Lower leg skin (tissue), 4 donors: Measurements from ENCODE around the gene ZNF385B. TPM values are rescaled to one million over a fixed set of nuclear protein-coding genes. Genes with fewer than 3 reads are reported as not detected.
A peak's percentile ranks its signal among the peaks of the same experiment; 100 is the strongest.

Experiments used
- DNase-seq, 2 donors: peaks; one replicate each; pipeline ENCODE4 v3.0.0-alpha.2; 2019; ENCODE audit warnings: low spot score in 2 of 2
- H3K4me3 ChIP-seq: fragments of 200-600 bp; sonication (generic); 2 replicates; pipeline ENCODE4 v1.5.1; 2017; ENCODE audit warnings: mild to moderate bottlenecking, low read depth; ENCODE audit not compliant: poor library complexity, severe bottlenecking
- CTCF ChIP-seq, 3 donors: fragments of 450-650 bp; IDR thresholded peaks; one replicate each; pipeline ENCODE4 v1.5.1; 2016; ENCODE audit warnings: antibody characterized with exemption in 3 of 3, mild to moderate bottlenecking in 3 of 3, moderate library complexity in 2 of 3
- POLR2A ChIP-seq, 2 donors: fragments of 450-650 bp; IDR thresholded peaks; one replicate each; pipeline ENCODE4 v1.6.1; 2016 to 2017; ENCODE audit warnings: antibody characterized with exemption in 2 of 2, mild to moderate bottlenecking in 1 of 2, moderate library complexity in 1 of 2
- WGBS, 2 donors: methylation state at CpG; one replicate each; pipeline ENCODE4 v1.1.5; 2018; 5-methylcytosine and 5-hydroxymethylcytosine counted together
- intact Hi-C: fragments of 100-400 bp; cut with DNase I; formaldehyde crosslinking; loops from one replicate; pipeline ENCODE4 v1.15.0; 2023; ENCODE audit warnings: low total_unique reads
- total RNA-seq, 4 donors: library from RNA; depleted of rRNA; stranded (reverse); fragments of >200 nt; gene quantifications; one replicate each; pipeline ENCODE4 v1.1.0, GENCODE V29; 2016

ZNF385B gene
- total RNA-seq, 4 donors from 2014 or later = 0.97 to 1.4 TPM; not detected in 2

DNA sequence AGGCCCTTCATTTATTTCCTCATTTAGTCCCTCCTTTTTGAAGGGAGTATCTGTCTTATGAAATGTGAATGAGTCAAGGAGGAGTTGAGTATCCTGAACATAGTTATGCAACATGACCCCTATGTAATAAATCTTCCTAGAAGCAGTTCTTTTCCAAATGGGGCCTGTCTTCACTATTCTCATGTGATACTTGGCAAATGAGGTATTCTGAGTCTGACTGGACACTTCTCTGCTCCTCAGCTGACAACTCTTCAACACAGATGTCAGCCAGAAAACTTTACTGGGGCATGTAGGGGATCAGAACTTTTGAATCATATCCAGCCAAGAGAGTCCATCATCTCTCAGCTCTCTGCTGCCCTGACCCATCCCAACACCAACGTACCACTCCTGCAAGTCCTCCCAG is 291.6 kb downstream of the ZNF385B start:
- intact Hi-C loops = no loop called here
- DNase-seq = peak in 1 of 2 donors; percentile 28
- TF ChIP-seq POLR2A (IDR thresholded peaks at IDR 0.05) = no peak
- TF ChIP-seq CTCF (IDR thresholded peaks at IDR 0.05) = no peak
- WGBS, 2 donors = 50 to 65% methylated on average over 1 of the region's 1 CpG
- H3K4me3 ChIP-seq = no peak overlapping the region

DNA sequence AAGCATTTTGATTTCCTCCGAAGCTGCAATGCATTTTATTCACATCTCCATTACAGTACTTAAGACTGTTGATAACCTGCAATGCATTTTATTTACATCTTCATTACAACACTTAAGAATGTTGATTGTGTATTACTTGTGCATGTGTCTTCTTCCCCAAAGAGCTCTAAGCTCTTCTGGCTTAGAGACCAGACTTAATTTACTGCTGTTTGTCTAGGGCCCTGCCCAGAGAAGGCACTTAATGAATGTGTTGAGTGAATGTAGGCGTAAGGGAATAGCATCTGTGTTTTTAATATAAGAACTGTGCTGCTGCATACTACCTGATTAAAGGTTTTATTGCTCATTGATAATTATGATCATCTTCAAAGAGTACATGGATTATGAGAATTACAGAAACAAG is 295.6 kb downstream of the ZNF385B start:
- DNase-seq = no peak
- intact Hi-C loops = no loop called here
- H3K4me3 ChIP-seq = no peak overlapping the region
- 42 to 63% methylated on average over 2 of the region's 2 CpGs for WGBS, 2 donors
- no peak for TF ChIP-seq POLR2A (IDR thresholded peaks at IDR 0.05)
- TF ChIP-seq CTCF (IDR thresholded peaks at IDR 0.05) = no peak

DNA sequence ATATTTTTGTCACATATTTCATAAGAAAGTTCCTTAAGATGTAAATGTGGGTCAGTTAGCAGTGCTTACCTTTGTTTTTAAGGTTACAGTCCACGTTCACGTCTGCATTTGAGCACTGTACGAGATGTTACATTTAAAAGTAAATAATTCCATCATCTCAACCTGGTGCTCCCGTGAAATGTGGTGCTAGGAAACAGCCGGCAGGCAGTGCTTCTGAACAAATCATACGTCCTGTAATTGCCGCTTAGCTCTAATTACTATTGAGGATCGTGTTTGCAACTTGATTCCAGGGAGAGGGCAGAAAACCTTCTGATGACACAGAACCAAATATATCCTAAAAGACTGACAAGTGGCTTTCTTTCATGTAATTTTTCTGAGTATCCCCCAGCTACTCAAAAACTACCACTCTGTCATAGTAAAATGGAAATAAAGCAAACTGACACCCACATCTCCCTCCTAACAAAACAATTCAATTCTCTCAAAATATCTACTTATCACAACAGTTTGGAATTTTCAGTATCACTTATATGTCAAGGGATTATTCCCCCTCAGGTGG is 299.0 kb downstream of the ZNF385B start:
- intact Hi-C loops = no loop called here
- no peak for DNase-seq
- WGBS, 2 donors = 41 to 51% methylated on average over 8 of the region's 8 CpGs
- no peak overlapping the region for H3K4me3 ChIP-seq
- no peak for TF ChIP-seq CTCF (IDR thresholded peaks at IDR 0.05)
- no peak for TF ChIP-seq POLR2A (IDR thresholded peaks at IDR 0.05)

GRCh38 chr2:179561702-179562101 is 299.7 kb downstream of the ZNF385B start:
- no peak for DNase-seq
- H3K4me3 ChIP-seq = no peak overlapping the region
- TF ChIP-seq CTCF (IDR thresholded peaks at IDR 0.05) = no peak
- no peak for TF ChIP-seq POLR2A (IDR thresholded peaks at IDR 0.05)
- intact Hi-C loops = no loop called here
- WGBS, 2 donors = 56 to 65% methylated on average over 2 of the region's 2 CpGs

GRCh38 chr2:179560257-179560735 is 301.1 kb downstream of the ZNF385B start:
- DNase-seq = no peak
- H3K4me3 ChIP-seq = no peak overlapping the region
- WGBS, 2 donors = 93 to 96% methylated on average over 1 of the region's 1 CpG
- intact Hi-C loops = no loop called here
- TF ChIP-seq CTCF (IDR thresholded peaks at IDR 0.05) (no peak), POLR2A (IDR thresholded peaks at IDR 0.05) (no peak)
